ENCODE measurements around the gene SPACA7. TPM values are rescaled to one million over a fixed set of nuclear protein-coding genes. Genes with fewer than 3 reads are reported as not detected.

Gene SPACA7
- total and polyA plus RNA-seq, 4 donors, result not detected

- TF ChIP-seq REST (IDR thresholded peaks at IDR 0.05) (no peak), JUND (IDR thresholded peaks at IDR 0.05) (no peak)
These were observed 61.9 kb downstream of the SPACA7 start (continued) for GRCh38 chr13:112438094-112438493.

DNA sequence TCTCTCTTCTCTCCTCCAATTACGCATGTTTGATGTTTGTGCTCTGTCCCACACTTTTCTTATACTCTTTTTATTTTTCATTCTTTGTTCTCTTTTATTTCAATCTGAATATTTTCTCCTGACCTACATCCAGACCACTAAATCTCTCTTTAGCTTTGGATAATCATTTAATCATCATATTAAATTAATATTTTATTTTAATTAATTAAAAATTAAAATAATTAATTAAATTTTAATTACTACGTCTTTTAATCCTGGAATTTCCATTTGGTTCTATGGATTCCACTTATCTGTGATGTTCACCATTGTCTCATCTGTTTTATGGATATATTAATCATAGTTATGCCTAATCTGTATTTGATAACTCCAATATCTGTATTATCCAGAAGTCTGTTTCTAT lies 62.4 kb downstream of the SPACA7 start:
- 85% methylated on average over 2 of the region's 2 CpGs for WGBS
- no peak for TF ChIP-seq RAD21 (IDR thresholded peaks at IDR 0.05)
- no peak for TF ChIP-seq JUND (IDR thresholded peaks at IDR 0.05)
- no peak for TF ChIP-seq MAX (IDR thresholded peaks at IDR 0.05)
- TF ChIP-seq REST (IDR thresholded peaks at IDR 0.05), result no peak
- TF ChIP-seq GABPA (IDR thresholded peaks at IDR 0.05 in 1 of 2, conservative IDR thresholded peaks at IDR 0.05 in 1 of 2), result no peak
- no peak for TF ChIP-seq YY1 (IDR thresholded peaks at IDR 0.05)
- TF ChIP-seq FOXA2 (IDR thresholded peaks at IDR 0.05), result no peak
- no peak for TF ChIP-seq CTCF (IDR thresholded peaks at IDR 0.05; ENCODE audit: low read depth, low read length, missing input control)
- TF ChIP-seq SP1 (IDR thresholded peaks at IDR 0.05), result no peak
- no peak for TF ChIP-seq NR2F2 (IDR thresholded peaks at IDR 0.05)
- no peak for TF ChIP-seq RXRA (IDR thresholded peaks at IDR 0.05)
- no peak for TF ChIP-seq HNF4G (IDR thresholded peaks at IDR 0.05)
- TF ChIP-seq ZBTB33 (IDR thresholded peaks at IDR 0.05), result no peak
- TF ChIP-seq TAF1 (conservative IDR thresholded peaks at IDR 0.05), result no peak
- no peak for TF ChIP-seq FOXA1 (IDR thresholded peaks at IDR 0.05)
- no peak for TF ChIP-seq HNF4A (conservative IDR thresholded peaks at IDR 0.05)
- TF ChIP-seq, protein P1, sequence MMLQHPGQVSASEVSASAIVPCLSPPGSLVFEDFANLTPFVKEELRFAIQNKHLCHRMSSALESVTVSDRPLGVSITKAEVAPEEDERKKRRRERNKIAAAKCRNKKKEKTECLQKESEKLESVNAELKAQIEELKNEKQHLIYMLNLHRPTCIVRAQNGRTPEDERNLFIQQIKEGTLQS (IDR thresholded peaks at IDR 0.05), result no peak
- no peak for TF ChIP-seq EGR1 (IDR thresholded peaks at IDR 0.05; ENCODE audit: low read depth in 2 of 2)
- Histone ChIP-seq H3K4me1 (ENCODE audit: control insufficient read depth in 4 of 4, insufficient read depth in 4 of 4, low read length in 3 of 4) (no peaks in the 10 kb centered on the region), H3K27me3 (ENCODE audit: control insufficient read depth in 4 of 4, insufficient read depth in 4 of 4, low read length in 3 of 4) (no peaks in the 10 kb centered on the region), H3K9ac (ENCODE audit: low read depth in 1 of 2, low read length in 2 of 2) (no peak overlapping the region), H3K4me3 (ENCODE audit: low read depth in 1 of 3, low read length in 3 of 3) (no peak overlapping the region), H3K27ac (ENCODE audit: low read depth in 1 of 2, low read length in 2 of 2) (no peak overlapping the region), H3K36me3 (ENCODE audit: control insufficient read depth in 4 of 4, insufficient read depth in 3 of 4, low read depth in 1 of 4, low read length in 3 of 4) (peaks cover 0 to 2% (median 0%) of the 10 kb centered on the region in 4 donors), H3K9me3 (ENCODE audit: control insufficient read depth in 4 of 4, low read length in 3 of 4) (peaks cover 0 to 6% (median 2%) of the 10 kb centered on the region in 4 donors)
- DNase-seq (ENCODE audit: low spot score), result no peak
